Mesenchymal stem cell (in vitro differentiated cells and primary cell): ENCODE measurements around the gene CCDC187.

Experiments
- DNase-seq: peaks from one replicate; pipeline ENCODE4 v3.0.0-alpha.2; 2013
- H2AFZ ChIP-seq: one replicate; pipeline ENCODE4 v1.6.1; 2013; ENCODE audit warnings: low read depth, mild to moderate bottlenecking, control low read depth, inconsistent platforms, low read length, moderate library complexity
- H2AK5ac ChIP-seq: 2 replicates; pipeline ENCODE4 v1.6.1; 2013; ENCODE audit warnings: low read length, moderate library complexity, mild to moderate bottlenecking, inconsistent platforms; ENCODE audit not compliant: severe bottlenecking
- H2BK120ac ChIP-seq: one replicate; pipeline ENCODE4 v1.6.1; 2013; ENCODE audit warnings: low read depth, mild to moderate bottlenecking, inconsistent platforms, low read length, moderate library complexity
- H2BK12ac ChIP-seq, 2 experiments: one replicate each; pipeline ENCODE4 v1.6.1; 2013; ENCODE audit warnings: inconsistent platforms in 2 of 2, low read length in 2 of 2, mild to moderate bottlenecking in 2 of 2, moderate library complexity in 2 of 2, control low read depth in 1 of 2
- H2BK15ac ChIP-seq: one replicate; pipeline ENCODE4 v1.6.1; 2013; ENCODE audit warnings: mild to moderate bottlenecking, low read depth, inconsistent platforms; ENCODE audit not compliant: poor library complexity, severe bottlenecking
- H2BK5ac ChIP-seq: 2 replicates; pipeline ENCODE4 v1.6.1; 2013; ENCODE audit warnings: low read depth, mild to moderate bottlenecking, low read length, control low read depth, inconsistent platforms; ENCODE audit not compliant: poor library complexity, severe bottlenecking
- H3K14ac ChIP-seq, 2 experiments: one replicate each; pipeline ENCODE4 v1.6.1; 2013; ENCODE audit warnings: inconsistent platforms in 2 of 2, low read length in 2 of 2, control low read depth in 1 of 2, mild to moderate bottlenecking in 1 of 2, moderate library complexity in 1 of 2
- H3K18ac ChIP-seq, 2 experiments: one replicate each; pipeline ENCODE4 v1.6.1; 2013; ENCODE audit warnings: inconsistent platforms in 2 of 2, low read length in 2 of 2, control low read depth in 1 of 2, low read depth in 1 of 2, mild to moderate bottlenecking in 1 of 2
- H3K23ac ChIP-seq, 2 experiments: one replicate each; pipeline ENCODE4 v1.6.1; 2013; ENCODE audit warnings: inconsistent platforms in 2 of 2, low read length in 2 of 2, mild to moderate bottlenecking in 2 of 2, moderate library complexity in 2 of 2, control low read depth in 1 of 2
- H3K27ac ChIP-seq: 2 replicates; pipeline ENCODE4 v1.5.1; 2013; ENCODE audit warnings: mild to moderate bottlenecking, moderate library complexity, low read length, control low read depth, inconsistent platforms; ENCODE audit not compliant: poor library complexity, severe bottlenecking
- H3K27me3 ChIP-seq, 2 experiments: 2 replicates each; pipeline versions ENCODE4 v1.6.1 to v1.7.0; 2013; ENCODE audit warnings: low read length in 2 of 2, mild to moderate bottlenecking in 2 of 2, moderate library complexity in 2 of 2, control low read depth in 1 of 2, inconsistent platforms in 1 of 2; ENCODE audit not compliant: control insufficient read depth in 1 of 2, insufficient read depth in 1 of 2
- H3K36me3 ChIP-seq, 2 experiments: 2 replicates each; pipeline versions ENCODE4 v1.6.1 to v1.7.0; 2013; ENCODE audit warnings: low read length in 2 of 2, control low read depth in 1 of 2, inconsistent platforms in 1 of 2, low read depth in 1 of 2, mild to moderate bottlenecking in 1 of 2; ENCODE audit not compliant: insufficient read depth in 2 of 2, control insufficient read depth in 1 of 2
- H3K4ac ChIP-seq, 2 experiments: one replicate each; pipeline ENCODE4 v1.6.1; 2013; ENCODE audit warnings: inconsistent platforms in 2 of 2, low read length in 2 of 2, mild to moderate bottlenecking in 2 of 2, moderate library complexity in 2 of 2, control low read depth in 1 of 2, low read depth in 1 of 2
- H3K4me1 ChIP-seq: 2 replicates; pipeline ENCODE4 v1.6.1; 2013; ENCODE audit warnings: low read depth, low read length, control low read depth; ENCODE audit not compliant: control insufficient read depth, insufficient read depth
- H3K4me2 ChIP-seq: 2 replicates; pipeline ENCODE4 v1.6.1; 2013; ENCODE audit warnings: low read length, mild to moderate bottlenecking, inconsistent platforms; ENCODE audit not compliant: poor library complexity, severe bottlenecking
- H3K4me3 ChIP-seq, 2 experiments: 2 replicates each; pipeline versions ENCODE4 v1.5.1 to v1.7.0; 2013; ENCODE audit warnings: low read length in 2 of 2, mild to moderate bottlenecking in 2 of 2, control low read depth in 1 of 2, low read depth in 1 of 2; ENCODE audit not compliant: insufficient read depth in 1 of 2
- H3K79me1 ChIP-seq: replicated peaks from 2 replicates; pipeline ENCODE4 v1.6.1; 2013; ENCODE audit warnings: mild to moderate bottlenecking, control low read depth, low read length, inconsistent platforms; ENCODE audit not compliant: poor library complexity, severe bottlenecking
- H3K9ac ChIP-seq: 2 replicates; pipeline ENCODE4 v1.7.0; 2013; ENCODE audit warnings: mild to moderate bottlenecking, low read length, moderate library complexity
- H3K9me3 ChIP-seq: 2 replicates; pipeline ENCODE4 v1.7.0; 2013; ENCODE audit warnings: mild to moderate bottlenecking, low read length; ENCODE audit not compliant: control insufficient read depth
- H4K8ac ChIP-seq: one replicate; pipeline ENCODE4 v1.6.1; 2013; ENCODE audit warnings: inconsistent platforms, mild to moderate bottlenecking, low read length, moderate library complexity
- H4K91ac ChIP-seq: one replicate; pipeline ENCODE4 v1.6.1; 2013; ENCODE audit warnings: mild to moderate bottlenecking, low read length, inconsistent platforms
- WGBS: methylation state at CpG from one replicate; pipeline ENCODE4 v1.1.7; 2013; ENCODE audit warnings: mixed read lengths; 5-methylcytosine and 5-hydroxymethylcytosine counted together

CCDC187 gene

DNA sequence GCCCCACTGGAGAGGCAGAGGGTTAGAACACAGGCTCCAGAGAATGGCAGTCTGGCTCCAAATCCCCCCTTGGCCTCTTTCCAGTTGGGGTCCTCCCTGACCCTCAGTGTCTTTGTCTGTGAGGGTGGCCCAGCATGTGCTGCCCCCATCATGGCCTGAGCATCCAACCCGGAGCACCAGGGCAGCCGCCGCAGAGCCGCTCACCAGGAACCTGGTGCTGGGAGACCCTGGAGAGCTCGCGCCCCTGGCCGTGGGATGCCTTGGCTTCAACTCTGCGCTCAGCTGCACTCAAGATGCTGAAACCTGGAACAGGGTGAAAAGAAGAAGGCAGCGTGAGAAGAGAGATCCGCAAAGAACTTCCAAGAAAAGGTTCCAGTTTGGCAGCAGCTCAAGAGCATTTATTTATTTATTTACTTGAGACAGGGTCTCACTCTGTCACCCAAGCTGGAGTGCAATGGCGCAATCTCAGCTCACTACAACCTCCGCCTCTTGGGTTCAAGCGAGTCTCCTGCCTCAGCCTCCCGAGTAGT lies 3.8 kb downstream of the CCDC187 start:
- no peak overlapping the region for H4K91ac ChIP-seq

DNA sequence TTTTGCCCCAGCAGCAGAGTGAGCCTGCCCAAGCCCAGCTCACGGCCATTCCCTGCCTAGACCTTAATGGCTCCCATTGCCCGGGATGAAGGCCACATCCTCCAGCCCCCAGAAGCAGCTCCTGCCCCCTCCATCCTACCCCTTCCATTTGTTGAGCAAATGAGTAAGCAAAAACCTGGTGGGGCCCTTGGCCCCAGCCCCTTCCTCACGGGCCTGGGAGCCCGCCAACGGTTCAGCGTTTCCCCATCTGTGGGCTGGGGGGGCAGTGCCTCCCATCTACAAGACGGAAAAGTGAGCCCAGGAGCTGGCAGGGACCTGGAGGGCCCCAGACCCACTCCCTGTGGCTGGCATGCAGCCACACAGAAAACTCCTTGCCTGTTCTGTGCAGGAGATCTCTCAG lies 4.4 kb downstream of the CCDC187 start:
- no peak overlapping the region for H3K27ac ChIP-seq
- H2AK5ac ChIP-seq, result no peak overlapping the region
- no peaks in the 10 kb centered on the region for H3K79me1 ChIP-seq
- no peak overlapping the region for H4K91ac ChIP-seq
- H2BK120ac ChIP-seq, result no peak overlapping the region
- no peak overlapping the region for H3K4me2 ChIP-seq
- no peak overlapping the region for H3K9ac ChIP-seq
- no peak overlapping the region for H2BK5ac ChIP-seq
- H3K36me3 ChIP-seq, result no peaks in the 10 kb centered on the region
- no peak for DNase-seq
- no peak overlapping the region for H3K4ac ChIP-seq
- H3K14ac ChIP-seq, result no peak overlapping the region
- H2BK12ac ChIP-seq, result no peak overlapping the region
- H4K8ac ChIP-seq, result no peak overlapping the region
- no peak overlapping the region for H2AFZ ChIP-seq
- H2BK15ac ChIP-seq, result no peak overlapping the region
- no peak overlapping the region for H3K4me3 ChIP-seq
- no peak overlapping the region for H3K18ac ChIP-seq
- 77% methylated on average over 7 of the region's 7 CpGs for WGBS
- no peak overlapping the region for H3K23ac ChIP-seq
- H3K27me3 ChIP-seq, result peaks cover 4 to 65% of the 10 kb centered on the region in 2 experiments
- H3K9me3 ChIP-seq, result no peaks in the 10 kb centered on the region
- peaks cover 6% of the 10 kb centered on the region for H3K4me1 ChIP-seq

More for the DNA sequence above, 3.8 kb downstream of the CCDC187 start:
- H3K4me1 ChIP-seq, result peaks cover 6% of the 10 kb centered on the region
- no peak overlapping the region for H3K23ac ChIP-seq
- H3K36me3 ChIP-seq, result no peaks in the 10 kb centered on the region
- H2BK5ac ChIP-seq, result no peak overlapping the region
- no peaks in the 10 kb centered on the region for H3K9me3 ChIP-seq
- H3K18ac ChIP-seq, result no peak overlapping the region
- H2AFZ ChIP-seq, result no peak overlapping the region
- no peak overlapping the region for H3K4me2 ChIP-seq
- H3K27me3 ChIP-seq, result peaks cover 4 to 67% of the 10 kb centered on the region in 2 experiments
- no peak overlapping the region for H3K14ac ChIP-seq
- H2AK5ac ChIP-seq, result no peak overlapping the region
- H3K79me1 ChIP-seq, result no peaks in the 10 kb centered on the region
- no peak overlapping the region for H3K4ac ChIP-seq
- H4K8ac ChIP-seq, result no peak overlapping the region
- DNase-seq, result no peak
- H2BK15ac ChIP-seq, result no peak overlapping the region
- H2BK12ac ChIP-seq, result no peak overlapping the region
- no peak overlapping the region for H3K4me3 ChIP-seq
- no peak overlapping the region for H2BK120ac ChIP-seq
- no peak overlapping the region for H3K27ac ChIP-seq
- H3K9ac ChIP-seq, result no peak overlapping the region
- WGBS, result 95% methylated on average over 14 of the region's 14 CpGs

- 79% methylated on average over 15 of the region's 18 CpGs for WGBS
- no peak overlapping the region for H3K14ac ChIP-seq
- no peaks in the 10 kb centered on the region for H3K36me3 ChIP-seq
Measured at GRCh38 chr9:136299116-136299515, 4.8 kb downstream of the CCDC187 start.

GRCh38 chr9:136297766-136298735 lies 5.8 kb downstream of the CCDC187 start:
- Histone ChIP-seq H3K36me3 (no peaks in the 10 kb centered on the region), H4K8ac (no peak overlapping the region), H3K4me3 (no peak overlapping the region), H2BK12ac (no peak overlapping the region), H3K79me1 (no peaks in the 10 kb centered on the region), H3K27me3 (peaks cover 4 to 53% of the 10 kb centered on the region in 2 experiments), H2BK15ac (no peak overlapping the region), H2BK120ac (no peak overlapping the region), H2BK5ac (no peak overlapping the region), H3K23ac (no peak overlapping the region), H3K9ac (no peak overlapping the region), H3K14ac (no peak overlapping the region), H2AFZ (no peak overlapping the region), H4K91ac (no peak overlapping the region), H3K18ac (no peak overlapping the region), H2AK5ac (no peak overlapping the region), H3K9me3 (no peaks in the 10 kb centered on the region), H3K27ac (no peak overlapping the region), H3K4ac (no peak overlapping the region), H3K4me2 (no peak overlapping the region), H3K4me1 (peaks cover 6% of the 10 kb centered on the region)
- WGBS, result 87% methylated on average over 26 of the region's 26 CpGs
- DNase-seq, result no peak

More at GRCh38 chr9:136299116-136299515, 4.8 kb downstream of the CCDC187 start:
- Histone ChIP-seq H3K9me3 (no peaks in the 10 kb centered on the region), H2BK5ac (no peak overlapping the region), H3K23ac (no peak overlapping the region), H3K4me3 (no peak overlapping the region), H3K4me1 (peaks cover 6% of the 10 kb centered on the region), H3K4ac (no peak overlapping the region), H2AK5ac (no peak overlapping the region), H3K18ac (no peak overlapping the region), H3K27ac (no peak overlapping the region), H3K4me2 (no peak overlapping the region), H3K9ac (no peak overlapping the region), H4K91ac (no peak overlapping the region), H4K8ac (no peak overlapping the region), H2BK120ac (no peak overlapping the region), H3K27me3 (peaks cover 4 to 62% of the 10 kb centered on the region in 2 experiments), H2BK15ac (no peak overlapping the region), H2BK12ac (no peak overlapping the region), H2AFZ (no peak overlapping the region), H3K79me1 (no peaks in the 10 kb centered on the region)
- no peak for DNase-seq
